Adrenal gland (tissue), 5 donors: ENCODE data around the gene SLC2A2.

Source experiments
- CTCF ChIP-seq, 6 experiments: fragments of 450-650 bp in 4 of 6; fragments of 200-600 bp in 2 of 6; sonication (generic) in 1 of 6; IDR thresholded peaks; 1 replicate in 5 of 6; 2 replicates in 1 of 6; pipeline versions ENCODE4 v1.5.1 to v1.8.0; 2016 to 2021; ENCODE audit warnings: antibody characterized with exemption in 6 of 6, mild to moderate bottlenecking in 2 of 6, moderate library complexity in 1 of 6
- POLR2A ChIP-seq, 2 donors: fragments of 450-650 bp; IDR thresholded peaks; one replicate each; pipeline ENCODE4 v1.6.1; 2017; ENCODE audit warnings: antibody characterized with exemption in 2 of 2, mild to moderate bottlenecking in 2 of 2, moderate library complexity in 1 of 2
- donor health status: DM: no; HTN: no; CAD: no.

GRCh38 chr3:171046760-171047159, 20.2 kb upstream of the SLC2A2 start:
- no peak for TF ChIP-seq CTCF (IDR thresholded peaks at IDR 0.05)
- TF ChIP-seq POLR2A (IDR thresholded peaks at IDR 0.05), result no peak
